GM12878 (cell line): ENCODE results near the gene ANKRD45. TPM values are rescaled to one million over a fixed set of nuclear protein-coding genes. Genes with fewer than 3 reads are reported as not detected.

ENCODE experiments used
- ATAC-seq: fragments of 200-7000 bp; cut with Tn5 transposase; 3 replicates; pipeline ENCODE4 v1.9.1; 2020; ENCODE audit warnings: mild to moderate bottlenecking, moderate library complexity
- BruUV-seq: library from RNA; stranded (reverse); fragments of 400-500 nt; replicated peaks from 2 replicates; lab custom pipeline; 2021; lab: Mats Ljungman, UMichigan
- CTCF ChIA-PET: fragments of 300-600 bp; sonication (Branson Sonifier 250); formaldehyde crosslinking; extraction: SDS; loops from one replicate; lab custom pipeline; 2021; ENCODE audit warnings: inconsistent platforms; lab: Yijun Ruan, JAX
- POLR2A ChIA-PET: fragments of 350-600 bp; formaldehyde crosslinking; extraction: SDS; loops from one replicate; lab custom pipeline; 2021; ENCODE audit warnings: inconsistent platforms; lab: Charles Lee
- RAD21 ChIA-PET: fragments of 300-600 bp; sonication (Branson Sonifier 250); formaldehyde crosslinking; loops from one replicate; lab custom pipeline; 2023; ENCODE audit warnings: antibody characterized with exemption; ENCODE audit not compliant: unreplicated experiment; lab: Charles Lee
- SMC1A ChIA-PET: fragments of 300-600 bp; sonication (Branson Sonifier 250); formaldehyde crosslinking; loops from one replicate; lab custom pipeline; 2023; ENCODE audit not compliant: unreplicated experiment, uncharacterized antibody; lab: Charles Lee
- DNase-seq: peaks from one replicate; pipeline ENCODE4 v3.0.0-alpha.2; 2011; ENCODE audit warnings: low read depth, low spot score
- FAIRE-seq: peaks from 3 replicates; lab custom pipeline; 2011; peaks lifted over from hg19 to GRCh38; lab: Jason Lieb, UNC
- H2AFZ ChIP-seq: 2 replicates; pipeline ENCODE4 v1.6.0; 2011; ENCODE audit warnings: low read depth, low read length, control low read depth; ENCODE audit not compliant: control insufficient read depth
- H3K27ac ChIP-seq: 2 replicates; pipeline ENCODE4 v1.5.1; 2011; ENCODE audit warnings: control low read depth; ENCODE audit not compliant: control insufficient read depth, insufficient read depth
- H3K27me3 ChIP-seq, 2 experiments: replicated peaks in 1 of 2; 2 replicates each; pipeline versions ENCODE4 v1.6.0 to v1.6.1; 2011; ENCODE audit warnings: low read length in 1 of 2; ENCODE audit not compliant: control insufficient read depth in 2 of 2, insufficient read depth in 2 of 2
- H3K36me3 ChIP-seq, 2 experiments: 2 replicates each; pipeline ENCODE4 v1.5.1; 2011; ENCODE audit warnings: low read length in 1 of 2; ENCODE audit not compliant: control insufficient read depth in 2 of 2, insufficient read depth in 2 of 2
- H3K4me1 ChIP-seq: 2 replicates; pipeline ENCODE4 v1.6.1; 2011; ENCODE audit warnings: mild to moderate bottlenecking, low read length, moderate library complexity, mixed read lengths; ENCODE audit not compliant: control insufficient read depth, insufficient read depth
- H3K4me2 ChIP-seq: 2 replicates; pipeline ENCODE4 v1.6.0; 2011; ENCODE audit warnings: control low read depth; ENCODE audit not compliant: control insufficient read depth, insufficient read depth
- H3K4me3 ChIP-seq: fragments of 200-600 bp; sonication (generic); 2 replicates; pipeline ENCODE4 v1.5.1; 2016
- H3K79me2 ChIP-seq: 2 replicates; pipeline ENCODE4 v1.6.0; 2011; ENCODE audit warnings: low read length; ENCODE audit not compliant: control insufficient read depth, insufficient read depth
- H3K9ac ChIP-seq: 2 replicates; pipeline ENCODE4 v1.8.0; 2011; ENCODE audit warnings: low read length, control low read depth, mixed read lengths; ENCODE audit not compliant: control insufficient read depth, insufficient read depth
- H3K9me3 ChIP-seq: replicated peaks from 3 replicates; pipeline ENCODE4 v1.5.1; 2011; ENCODE audit warnings: mild to moderate bottlenecking, low read length; ENCODE audit not compliant: control insufficient read depth, insufficient read depth
- H4K20me1 ChIP-seq: 2 replicates; pipeline ENCODE4 v1.6.0; 2011; ENCODE audit not compliant: control insufficient read depth, insufficient read depth
- CHD4 ChIP-seq: fragments of 200-600 bp; sonication (generic); IDR thresholded peaks from 2 replicates; pipeline ENCODE4 v1.6.1; 2016; ENCODE audit warnings: mild to moderate bottlenecking
- CREB1 ChIP-seq: IDR thresholded peaks from 2 replicates; pipeline ENCODE4 v1.6.1; 2012; ENCODE audit warnings: low read depth, mild to moderate bottlenecking, inconsistent platforms
- EED ChIP-seq: sonication (generic); IDR thresholded peaks from 2 replicates; pipeline ENCODE4 v1.6.1; 2016; ENCODE audit warnings: antibody characterized with exemption, low read depth
- EZH2 ChIP-seq: IDR thresholded peaks from 2 replicates; pipeline ENCODE4 v1.6.1; 2012; ENCODE audit warnings: low read depth, mild to moderate bottlenecking, control low read depth, inconsistent platforms, low read length, borderline replicate concordance; ENCODE audit not compliant: control insufficient read depth
- PAX8 ChIP-seq: fragments of 450-650 bp; IDR thresholded peaks from 2 replicates; pipeline ENCODE4 v1.6.1; 2017; ENCODE audit warnings: mild to moderate bottlenecking, moderate library complexity
- PML ChIP-seq: IDR thresholded peaks from 2 replicates; pipeline ENCODE4 v1.6.1; 2012; ENCODE audit warnings: low read length, inconsistent platforms
- POLR2AphosphoS5 ChIP-seq: IDR thresholded peaks from 2 replicates; pipeline ENCODE4 v1.6.1; 2011; ENCODE audit warnings: mild to moderate bottlenecking, low read length, inconsistent platforms
- RUNX3 ChIP-seq: IDR thresholded peaks from 2 replicates; pipeline ENCODE4 v1.6.1; 2012; ENCODE audit warnings: low read length, inconsistent platforms
- SPI1 ChIP-seq: IDR thresholded peaks from 2 replicates; pipeline ENCODE4 v1.6.1; 2011; ENCODE audit warnings: low read depth, mild to moderate bottlenecking, low read length, moderate library complexity, borderline replicate concordance; ENCODE audit not compliant: insufficient read depth
- STAT3 ChIP-seq: IDR thresholded peaks from 2 replicates; pipeline ENCODE4 v1.6.1; 2011; ENCODE audit warnings: low read depth, low read length, improper control_type of control experiment
- SUPT20H ChIP-seq: IDR thresholded peaks from 2 replicates; pipeline ENCODE4 v1.6.1; 2011; ENCODE audit warnings: low read depth, mild to moderate bottlenecking, low read length, moderate library complexity, borderline replicate concordance; ENCODE audit not compliant: control insufficient read depth
- TCF12 ChIP-seq: IDR thresholded peaks from 2 replicates; pipeline ENCODE4 v1.6.1; 2011; ENCODE audit warnings: low read depth, mild to moderate bottlenecking, low read length
- WGBS: methylation state at CpG from one replicate; pipeline ENCODE4 v1.1.6; 2016; ENCODE audit warnings: low lambda C conversion rate; ENCODE audit not compliant: insufficient replicate concordance, insufficient coverage; ENCODE audit errors: missing lambda C conversion rate; 5-methylcytosine and 5-hydroxymethylcytosine counted together
- in situ Hi-C: fragments of 300-500 bp; cut with MboI; formaldehyde crosslinking; loops from 9 replicates; pipeline ENCODE4 v1.14.3; 2018; ENCODE audit warnings: mixed read lengths
- intact Hi-C: fragments of 100-400 bp; cut with micrococcal nuclease; formaldehyde crosslinking; loops from one replicate; pipeline ENCODE4 v1.14.2; 2022; ENCODE audit not compliant: unreplicated experiment
- polyA plus RNA-seq, 11 experiments: library from polyadenylated mRNA; depleted of rRNA in 4 of 11; unstranded in 6 of 11; stranded (reverse) in 5 of 11; fragments of >200 nt; fragmentation: Nextera tagmentation in 4 of 11; fragmentation: Illumina TruSeq in 1 of 11; extraction: Ambion mirVana in 4 of 11; extraction: Trizol in 1 of 11; gene quantifications; 1 replicate in 1 of 11; 2 replicates in 10 of 11; pipeline versions ENCODE4 v1.2.1 to v1.2.3, GENCODE V29; 2011 to 2016; ENCODE audit warnings: inconsistent platforms in 2 of 11, missing spikeins in 2 of 11, low read depth in 1 of 11
- total RNA-seq, 4 experiments: library from RNA; depleted of rRNA in 3 of 4; stranded (reverse); fragments of >200 nt in 3 of 4; fragmentation: Illumina TruSeq in 1 of 4; extraction: Trizol in 1 of 4; gene quantifications; 2 replicates each; pipeline versions ENCODE4 v1.2.1 to v1.2.3, GENCODE V29; 2013 to 2021
- TF ChIP-seq, protein P1 (sequence below): fragments of 450-650 bp; formaldehyde crosslinking; IDR thresholded peaks from 2 replicates; pipeline ENCODE4 v1.4.0; 2022; ENCODE audit warnings: mild to moderate bottlenecking, moderate library complexity
- TF ChIP-seq, protein P2 (sequence below): IDR thresholded peaks from 2 replicates; pipeline ENCODE4 v1.6.1; 2011; ENCODE audit warnings: mild to moderate bottlenecking, low read depth, low read length, moderate library complexity; ENCODE audit not compliant: insufficient replicate concordance

Gene ANKRD45
- total and polyA plus RNA-seq, 10 of the 15 experiments (the other 5 are each of a cell fraction or from before 2014, with no cell fraction given), result 0.04 to 0.15 (median 0.13) TPM; not detected in 5

DNA sequence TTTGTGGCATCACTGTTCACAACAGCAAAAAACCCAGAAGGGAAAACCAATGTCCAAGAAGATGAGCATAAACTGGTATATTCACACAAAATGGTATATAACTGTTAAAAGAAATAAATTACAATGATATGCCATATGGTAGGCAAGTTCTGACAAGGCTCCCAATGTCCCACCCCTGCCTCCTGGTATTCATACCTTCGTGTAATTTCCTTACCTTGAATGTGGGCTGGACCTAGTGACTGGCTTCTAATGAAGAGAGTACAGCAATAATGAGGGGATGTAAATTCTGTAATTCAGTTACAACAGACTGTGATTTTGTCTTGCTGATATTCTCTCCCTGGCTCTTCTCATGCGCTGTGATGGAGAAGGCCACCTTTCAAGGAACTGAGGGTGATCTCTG lies 9.3 kb downstream of the ANKRD45 start:
- H3K27ac ChIP-seq, result no peak overlapping the region
- no peaks in the 10 kb centered on the region for H3K4me1 ChIP-seq
- no peaks in the 10 kb centered on the region; the same call in 2 of the 3 replicates for H3K9me3 ChIP-seq
- no peaks in the 10 kb centered on the region for H4K20me1 ChIP-seq
- CTCF ChIA-PET, result no interaction called here
- no peak overlapping the region for H3K9ac ChIP-seq
- POLR2A ChIA-PET, result no interaction called here
- RAD21 ChIA-PET, result interaction anchor here (1.1 kb wide), 1 partner anchor 23 kb away, joined by 3 read pairs; no protein-coding TSS in a partner anchor
- intact Hi-C loops (no loop called here), in situ Hi-C loops (no loop called here)
- no peaks in the 10 kb centered on the region for H3K79me2 ChIP-seq
- no peak for DNase-seq
- no peak for FAIRE-seq
- 24% methylated on average over 2 of the region's 2 CpGs for WGBS
- H3K4me2 ChIP-seq, result no peak overlapping the region
- no peaks in the 10 kb centered on the region for H3K36me3 ChIP-seq
- TF ChIP-seq PAX8, result no peak
- no peak for TF ChIP-seq CHD4
- no peak for TF ChIP-seq EED
- TF ChIP-seq SPI1, result no peak
- no peak for TF ChIP-seq CREB1
- TF ChIP-seq POLR2AphosphoS5, result no peak
- no TSS peak for BruUV-seq
- no peaks in the 10 kb centered on the region for H3K27me3 ChIP-seq
- H2AFZ ChIP-seq, result no peak overlapping the region
- ATAC-seq, result no peak
- SMC1A ChIA-PET, result no interaction called here
- H3K4me3 ChIP-seq, result no peak overlapping the region

DNA sequence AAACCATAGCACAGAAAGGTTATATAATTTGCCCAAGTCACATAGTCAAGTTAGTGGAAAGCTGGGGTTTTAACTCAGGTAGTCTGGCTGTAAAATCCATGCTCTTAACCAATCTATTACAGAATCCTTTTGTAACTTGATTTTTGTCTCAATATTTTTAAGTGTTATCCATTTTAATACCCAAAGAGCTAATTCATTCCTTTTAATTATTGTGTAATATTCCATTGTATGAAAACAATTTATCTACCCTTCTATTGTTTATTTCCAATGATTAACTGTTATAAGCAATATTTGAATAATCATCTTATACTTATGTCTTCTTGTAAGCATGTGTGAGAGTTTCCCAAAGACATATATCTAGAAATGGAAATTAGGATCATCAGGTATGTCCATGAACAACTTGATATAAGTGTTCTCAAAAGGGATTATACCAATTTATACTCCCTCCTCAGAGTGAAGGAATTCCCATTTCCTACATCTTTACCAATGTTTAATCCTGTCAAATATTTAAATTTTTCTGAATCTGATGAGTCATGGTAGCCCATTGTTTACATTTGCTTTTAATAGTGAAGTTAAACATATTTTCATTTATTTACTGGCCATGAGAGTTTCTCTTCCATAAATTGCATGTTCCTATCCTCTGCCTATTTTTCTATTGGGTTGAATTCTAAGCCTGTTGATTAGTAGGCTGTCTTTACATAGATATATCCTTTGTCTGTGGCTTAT lies 20.6 kb downstream of the ANKRD45 start:
- no peak for DNase-seq
- Histone ChIP-seq H3K4me3 (no peak overlapping the region), H3K79me2 (no peaks in the 10 kb centered on the region), H3K36me3 (no peaks in the 10 kb centered on the region), H3K4me1 (no peaks in the 10 kb centered on the region), H3K9ac (no peak overlapping the region), H3K27me3 (no peaks in the 10 kb centered on the region), H3K27ac (no peak overlapping the region), H4K20me1 (no peaks in the 10 kb centered on the region), H3K9me3 (no peaks in the 10 kb centered on the region), H3K4me2 (no peak overlapping the region), H2AFZ (no peak overlapping the region)
- SMC1A ChIA-PET, result no interaction called here
- POLR2A ChIA-PET, result interaction anchor here (0.5 kb wide), 1 partner anchor 29 kb away, joined by 4 read pairs; no protein-coding TSS in a partner anchor
- RAD21 ChIA-PET, result no interaction called here
- no peak for ATAC-seq
- CTCF ChIA-PET, result no interaction called here
- intact Hi-C loops, result no loop called here
- no peak for FAIRE-seq
- in situ Hi-C loops, result no loop called here
- BruUV-seq, result no TSS peak
- TF ChIP-seq, protein P1, sequence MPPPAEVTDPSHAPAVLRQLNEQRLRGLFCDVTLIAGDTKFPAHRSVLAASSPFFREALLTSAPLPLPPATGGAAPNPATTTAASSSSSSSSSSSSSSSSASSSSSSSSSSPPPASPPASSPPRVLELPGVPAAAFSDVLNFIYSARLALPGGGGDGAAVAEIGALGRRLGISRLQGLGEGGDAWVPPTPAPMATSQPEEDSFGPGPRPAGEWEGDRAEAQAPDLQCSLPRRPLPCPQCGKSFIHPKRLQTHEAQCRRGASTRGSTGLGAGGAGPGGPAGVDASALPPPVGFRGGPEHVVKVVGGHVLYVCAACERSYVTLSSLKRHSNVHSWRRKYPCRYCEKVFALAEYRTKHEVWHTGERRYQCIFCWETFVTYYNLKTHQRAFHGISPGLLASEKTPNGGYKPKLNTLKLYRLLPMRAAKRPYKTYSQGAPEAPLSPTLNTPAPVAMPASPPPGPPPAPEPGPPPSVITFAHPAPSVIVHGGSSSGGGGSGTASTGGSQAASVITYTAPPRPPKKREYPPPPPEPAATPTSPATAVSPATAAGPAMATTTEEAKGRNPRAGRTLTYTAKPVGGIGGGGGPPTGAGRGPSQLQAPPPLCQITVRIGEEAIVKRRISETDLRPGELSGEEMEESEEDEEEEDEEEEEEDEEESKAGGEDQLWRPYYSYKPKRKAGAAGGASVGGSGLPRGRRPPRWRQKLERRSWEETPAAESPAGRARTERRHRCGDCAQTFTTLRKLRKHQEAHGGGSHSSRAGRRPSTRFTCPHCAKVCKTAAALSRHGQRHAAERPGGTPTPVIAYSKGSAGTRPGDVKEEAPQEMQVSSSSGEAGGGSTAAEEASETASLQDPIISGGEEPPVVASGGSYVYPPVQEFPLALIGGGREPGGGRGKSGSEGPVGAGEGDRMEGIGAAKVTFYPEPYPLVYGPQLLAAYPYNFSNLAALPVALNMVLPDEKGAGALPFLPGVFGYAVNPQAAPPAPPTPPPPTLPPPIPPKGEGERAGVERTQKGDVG (CRISPR knock-in tag), result no peak
- TF ChIP-seq PML (no peak), STAT3 (no peak), EZH2 (no peak), SUPT20H (no peak), RUNX3 (no peak), TCF12 (no peak), POLR2AphosphoS5 (no peak)
- TF ChIP-seq, protein P2, sequence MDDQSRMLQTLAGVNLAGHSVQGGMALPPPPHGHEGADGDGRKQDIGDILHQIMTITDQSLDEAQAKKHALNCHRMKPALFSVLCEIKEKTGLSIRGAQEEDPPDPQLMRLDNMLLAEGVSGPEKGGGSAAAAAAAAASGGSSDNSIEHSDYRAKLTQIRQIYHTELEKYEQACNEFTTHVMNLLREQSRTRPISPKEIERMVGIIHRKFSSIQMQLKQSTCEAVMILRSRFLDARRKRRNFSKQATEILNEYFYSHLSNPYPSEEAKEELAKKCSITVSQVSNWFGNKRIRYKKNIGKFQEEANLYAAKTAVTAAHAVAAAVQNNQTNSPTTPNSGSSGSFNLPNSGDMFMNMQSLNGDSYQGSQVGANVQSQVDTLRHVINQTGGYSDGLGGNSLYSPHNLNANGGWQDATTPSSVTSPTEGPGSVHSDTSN, result no peak
